B cell (primary cell): ENCODE results near the gene TLL2.

Source experiments
- CTCF ChIP-seq: fragments of 200-600 bp; IDR thresholded peaks from one replicate; pipeline ENCODE4 v1.8.0; 2022; ENCODE audit warnings: antibody characterized with exemption, mild to moderate bottlenecking
- EZH2 ChIP-seq: IDR thresholded peaks from 2 replicates; pipeline ENCODE4 v1.6.1; 2012; ENCODE audit warnings: borderline replicate concordance, low read depth, mild to moderate bottlenecking, moderate library complexity, low read length; ENCODE audit not compliant: insufficient read depth, poor library complexity, severe bottlenecking

- TF ChIP-seq EZH2 (no peak), CTCF (no peak)
Measured at GRCh38 chr10:96436035-96436434, 77.7 kb downstream of the TLL2 start.
